Trophoblast cell (in vitro differentiated cells and primary cell): ENCODE measurements around the gene PARP8.

Experiments
- DNase-seq, 2 donors: peaks; one replicate each; pipeline ENCODE4 v3.0.0-alpha.2; 2016
- H2AFZ ChIP-seq: 2 replicates; pipeline ENCODE4 v1.6.1; 2013; ENCODE audit warnings: low read length, moderate library complexity, mild to moderate bottlenecking; ENCODE audit not compliant: insufficient read depth, poor library complexity
- H2AK5ac ChIP-seq: 2 replicates; pipeline ENCODE4 v1.6.1; 2013; ENCODE audit warnings: mild to moderate bottlenecking, low read length
- H2BK120ac ChIP-seq: 2 replicates; pipeline ENCODE4 v1.6.1; 2013; ENCODE audit warnings: low read length, mild to moderate bottlenecking, moderate library complexity; ENCODE audit not compliant: insufficient read depth, poor library complexity
- H2BK12ac ChIP-seq: 2 replicates; pipeline ENCODE4 v1.6.1; 2013; ENCODE audit warnings: mild to moderate bottlenecking, low read length, moderate library complexity
- H2BK5ac ChIP-seq: 2 replicates; pipeline ENCODE4 v1.6.1; 2013; ENCODE audit warnings: low read length, low read depth, moderate library complexity, mild to moderate bottlenecking; ENCODE audit not compliant: poor library complexity
- H3K14ac ChIP-seq: 2 replicates; pipeline ENCODE4 v1.6.1; 2013; ENCODE audit warnings: mild to moderate bottlenecking, low read length
- H3K18ac ChIP-seq: 2 replicates; pipeline ENCODE4 v1.6.1; 2013; ENCODE audit warnings: mild to moderate bottlenecking, low read length
- H3K23ac ChIP-seq: 2 replicates; pipeline ENCODE4 v1.6.1; 2013; ENCODE audit warnings: low read length
- H3K27ac ChIP-seq: 2 replicates; pipeline ENCODE4 v1.5.1; 2013; ENCODE audit warnings: low read depth, mild to moderate bottlenecking, inconsistent platforms, low read length, moderate library complexity
- H3K27me3 ChIP-seq: 2 replicates; pipeline ENCODE4 v1.6.1; 2013; ENCODE audit warnings: inconsistent platforms, mild to moderate bottlenecking, low read length, moderate library complexity; ENCODE audit not compliant: insufficient read depth
- H3K36me3 ChIP-seq, 2 experiments: 1 replicate in 1 of 2; 2 replicates in 1 of 2; pipeline ENCODE4 v1.6.1; 2013; ENCODE audit warnings: low read length in 2 of 2, mild to moderate bottlenecking in 2 of 2, moderate library complexity in 1 of 2; ENCODE audit not compliant: insufficient read depth in 2 of 2, control insufficient read depth in 1 of 2
- H3K4ac ChIP-seq: 2 replicates; pipeline ENCODE4 v1.6.1; 2013; ENCODE audit warnings: low read depth, mild to moderate bottlenecking, low read length, moderate library complexity
- H3K4me1 ChIP-seq, 2 experiments: 1 replicate in 1 of 2; 2 replicates in 1 of 2; pipeline ENCODE4 v1.6.1; 2013; ENCODE audit warnings: low read length in 2 of 2, mild to moderate bottlenecking in 2 of 2, moderate library complexity in 1 of 2; ENCODE audit not compliant: insufficient read depth in 2 of 2, control insufficient read depth in 1 of 2
- H3K4me2 ChIP-seq: 2 replicates; pipeline ENCODE4 v1.6.1; 2013; ENCODE audit warnings: inconsistent platforms, mild to moderate bottlenecking, low read length, moderate library complexity
- H3K4me3 ChIP-seq: 2 replicates; pipeline ENCODE4 v1.5.1; 2013; ENCODE audit warnings: mild to moderate bottlenecking, low read depth, low read length, inconsistent platforms
- H3K79me1 ChIP-seq: one replicate; pipeline ENCODE4 v1.6.1; 2013; ENCODE audit warnings: low read length
- H3K79me2 ChIP-seq: 2 replicates; pipeline ENCODE4 v1.6.1; 2013; ENCODE audit warnings: low read length, mild to moderate bottlenecking; ENCODE audit not compliant: control insufficient read depth, insufficient read depth, poor library complexity
- H3K9ac ChIP-seq: 2 replicates; pipeline ENCODE4 v1.6.1; 2013; ENCODE audit warnings: mild to moderate bottlenecking, low read length
- H3K9me3 ChIP-seq: 2 replicates; pipeline ENCODE4 v1.6.1; 2013; ENCODE audit warnings: low read depth, mild to moderate bottlenecking, control low read depth, inconsistent platforms, low read length; ENCODE audit not compliant: insufficient read depth
- H4K12ac ChIP-seq: 2 replicates; pipeline ENCODE4 v1.6.1; 2013; ENCODE audit warnings: low read depth, mild to moderate bottlenecking, low read length, moderate library complexity
- H4K8ac ChIP-seq: 2 replicates; pipeline ENCODE4 v1.6.1; 2013; ENCODE audit warnings: low read depth, mild to moderate bottlenecking, low read length, moderate library complexity
- H4K91ac ChIP-seq: one replicate; pipeline ENCODE4 v1.6.1; 2013; ENCODE audit warnings: low read depth, mild to moderate bottlenecking, low read length, moderate library complexity
- WGBS: extraction: QIAGEN DNeasy Blood & Tissue Kit; methylation state at CpG from one replicate; pipeline ENCODE4 v1.1.7; 2013; ENCODE audit warnings: missing lambda C conversion rate; ENCODE audit not compliant: insufficient read length, insufficient coverage; ENCODE audit errors: extremely low coverage; 5-methylcytosine and 5-hydroxymethylcytosine counted together

Gene PARP8

GRCh38 chr5:50722223-50722622, 55.8 kb downstream of the PARP8 start:
- Histone ChIP-seq H3K9me3 (no peaks in the 10 kb centered on the region), H3K27ac (no peak overlapping the region), H2BK120ac (no peak overlapping the region), H3K18ac (no peak overlapping the region), H4K12ac (no peak overlapping the region), H3K4me3 (no peak overlapping the region), H3K79me2 (no peaks in the 10 kb centered on the region), H3K27me3 (no peaks in the 10 kb centered on the region), H3K9ac (no peak overlapping the region), H2BK12ac (no peak overlapping the region), H3K23ac (no peak overlapping the region), H3K79me1 (no peaks in the 10 kb centered on the region), H3K4ac (no peak overlapping the region), H2AFZ (no peak overlapping the region), H2AK5ac (no peak overlapping the region), H3K4me2 (no peak overlapping the region), H3K4me1 (peaks cover 2% of the 10 kb centered on the region in 2 experiments), H3K14ac (no peak overlapping the region), H4K8ac (no peak overlapping the region), H2BK5ac (no peak overlapping the region), H4K91ac (no peak overlapping the region), H3K36me3 (no peaks in the 10 kb centered on the region)
- WGBS, result no CpG with 5 or more reads among the region's 4 CpGs
- no peak for DNase-seq

- Histone ChIP-seq H2BK5ac (no peak overlapping the region), H3K4me2 (no peak overlapping the region), H4K8ac (no peak overlapping the region), H3K27me3 (no peaks in the 10 kb centered on the region), H3K4me3 (no peak overlapping the region), H3K4ac (no peak overlapping the region), H3K79me1 (no peaks in the 10 kb centered on the region), H2BK12ac (no peak overlapping the region), H3K9ac (no peak overlapping the region), H2AK5ac (no peak overlapping the region), H3K23ac (no peak overlapping the region), H3K14ac (no peak overlapping the region), H3K36me3 (no peaks in the 10 kb centered on the region), H3K79me2 (no peaks in the 10 kb centered on the region), H4K12ac (no peak overlapping the region), H3K27ac (no peak overlapping the region), H2BK120ac (no peak overlapping the region), H3K4me1 (peaks cover 2% of the 10 kb centered on the region in 2 experiments), H2AFZ (no peak overlapping the region), H3K18ac (no peak overlapping the region), H3K9me3 (no peaks in the 10 kb centered on the region), H4K91ac (no peak overlapping the region)
- no peak for DNase-seq
These were observed 57.8 kb downstream of the PARP8 start for GRCh38 chr5:50724262-50724661.

- no peaks in the 10 kb centered on the region for H3K36me3 ChIP-seq
- H3K27me3 ChIP-seq, result no peaks in the 10 kb centered on the region
- no peak overlapping the region for H3K18ac ChIP-seq
- no peak overlapping the region for H4K12ac ChIP-seq
- WGBS, result no CpG with 5 or more reads among the region's 7 CpGs
- no peak for DNase-seq
- no peak overlapping the region for H2BK12ac ChIP-seq
- H3K9ac ChIP-seq, result no peak overlapping the region
- H3K4me1 ChIP-seq, result peaks cover 2 to 4% of the 10 kb centered on the region in 2 experiments
- no peak overlapping the region for H3K27ac ChIP-seq
- H3K4me3 ChIP-seq, result no peak overlapping the region
- no peak overlapping the region for H3K14ac ChIP-seq
- H3K79me2 ChIP-seq, result no peaks in the 10 kb centered on the region
- no peak overlapping the region for H2AFZ ChIP-seq
- no peak overlapping the region for H4K91ac ChIP-seq
- H3K79me1 ChIP-seq, result no peaks in the 10 kb centered on the region
- no peak overlapping the region for H4K8ac ChIP-seq
- H2BK5ac ChIP-seq, result no peak overlapping the region
- no peak overlapping the region for H3K4me2 ChIP-seq
- no peaks in the 10 kb centered on the region for H3K9me3 ChIP-seq
- no peak overlapping the region for H2BK120ac ChIP-seq
- H2AK5ac ChIP-seq, result no peak overlapping the region
- no peak overlapping the region for H3K4ac ChIP-seq
- H3K23ac ChIP-seq, result no peak overlapping the region
These were observed 59.5 kb downstream of the PARP8 start for GRCh38 chr5:50725800-50726474.

- no peak overlapping the region for H2AFZ ChIP-seq
- no peak overlapping the region for H3K23ac ChIP-seq
- no peaks in the 10 kb centered on the region for H3K79me1 ChIP-seq
- H3K36me3 ChIP-seq, result no peaks in the 10 kb centered on the region
- H4K91ac ChIP-seq, result no peak overlapping the region
- no peak overlapping the region for H3K18ac ChIP-seq
- no peaks in the 10 kb centered on the region for H3K9me3 ChIP-seq
- H3K79me2 ChIP-seq, result no peaks in the 10 kb centered on the region
- H3K4me3 ChIP-seq, result no peak overlapping the region
- no peak for DNase-seq
- no peak overlapping the region for H3K4ac ChIP-seq
- no peak overlapping the region for H4K12ac ChIP-seq
- no peak overlapping the region for H2AK5ac ChIP-seq
- H3K9ac ChIP-seq, result no peak overlapping the region
- H2BK12ac ChIP-seq, result no peak overlapping the region
- no peak overlapping the region for H2BK120ac ChIP-seq
- H3K27me3 ChIP-seq, result no peaks in the 10 kb centered on the region
- no peak overlapping the region for H3K27ac ChIP-seq
- WGBS, result no CpG with 5 or more reads among the region's 3 CpGs
- H2BK5ac ChIP-seq, result no peak overlapping the region
- no peak overlapping the region for H4K8ac ChIP-seq
- H3K4me2 ChIP-seq, result no peak overlapping the region
- peaks cover 2 to 4% of the 10 kb centered on the region in 2 experiments for H3K4me1 ChIP-seq
- no peak overlapping the region for H3K14ac ChIP-seq
These were observed 60.2 kb downstream of the PARP8 start for GRCh38 chr5:50726475-50727148.
